HCT116 (cell line): ENCODE data around the gene MTUS2.

ENCODE experiments used
- EZH2 ChIP-seq: fragments of 200-600 bp; sonication (generic); IDR thresholded peaks from 2 replicates; pipeline ENCODE4 v1.6.1; 2017; ENCODE audit warnings: antibody characterized with exemption, mixed run types
- EZH2phosphoT487 ChIP-seq: fragments of 200-600 bp; IDR thresholded peaks from 2 replicates; pipeline ENCODE4 v1.6.1; 2018; ENCODE audit warnings: antibody characterized with exemption, borderline replicate concordance
- JUND ChIP-seq: IDR thresholded peaks from 2 replicates; pipeline ENCODE4 v1.6.1; 2012
- POLR2A ChIP-seq: IDR thresholded peaks from 2 replicates; pipeline ENCODE4 v1.7.0; 2011; ENCODE audit warnings: borderline replicate concordance; ENCODE audit not compliant: insufficient read depth, insufficient read length; ENCODE audit errors: extremely low read depth
- POLR2AphosphoS5 ChIP-seq: IDR thresholded peaks from 2 replicates; pipeline ENCODE4 v1.6.1; 2011; ENCODE audit warnings: mild to moderate bottlenecking, low read depth, low read length, moderate library complexity
- RAD21 ChIP-seq: IDR thresholded peaks from 2 replicates; pipeline ENCODE4 v1.6.1; 2012; ENCODE audit warnings: low read depth, mild to moderate bottlenecking
- TCF7L2 ChIP-seq: IDR thresholded peaks from 2 replicates; pipeline ENCODE4 v1.7.0; 2011; ENCODE audit warnings: borderline replicate concordance, inconsistent platforms; ENCODE audit not compliant: insufficient read depth, insufficient read length; ENCODE audit errors: extremely low read depth
- YY1 ChIP-seq: IDR thresholded peaks from 2 replicates; pipeline ENCODE4 v1.6.1; 2011; ENCODE audit warnings: low read length, low read depth, moderate library complexity, mild to moderate bottlenecking; ENCODE audit not compliant: insufficient replicate concordance; ENCODE audit errors: extremely low read depth
- TF ChIP-seq, protein P1 (sequence below), 3 experiments: fragments of 200-600 bp in 1 of 3; sonication (generic) in 1 of 3; IDR thresholded peaks in 2 of 3; conservative IDR thresholded peaks in 1 of 3; 2 replicates each; pipeline ENCODE4 v1.5.1; 2012 to 2017; ENCODE audit warnings: low read depth in 2 of 3, low read length in 2 of 3, antibody characterized with exemption in 1 of 3, borderline replicate concordance in 1 of 3, control low read depth in 1 of 3, mild to moderate bottlenecking in 1 of 3, mixed read lengths in 1 of 3, mixed run types in 1 of 3, moderate library complexity in 1 of 3; ENCODE audit not compliant: insufficient read depth in 1 of 3
- TF ChIP-seq, protein P2 (sequence below): IDR thresholded peaks from 2 replicates; pipeline ENCODE4 v1.6.1; 2012; ENCODE audit warnings: low read depth
- TF ChIP-seq, protein P3 (sequence below): IDR thresholded peaks from 2 replicates; pipeline ENCODE4 v1.6.1; 2012
- TF ChIP-seq, protein P4 (sequence below): IDR thresholded peaks from 2 replicates; pipeline ENCODE4 v1.6.1; 2012

DNA sequence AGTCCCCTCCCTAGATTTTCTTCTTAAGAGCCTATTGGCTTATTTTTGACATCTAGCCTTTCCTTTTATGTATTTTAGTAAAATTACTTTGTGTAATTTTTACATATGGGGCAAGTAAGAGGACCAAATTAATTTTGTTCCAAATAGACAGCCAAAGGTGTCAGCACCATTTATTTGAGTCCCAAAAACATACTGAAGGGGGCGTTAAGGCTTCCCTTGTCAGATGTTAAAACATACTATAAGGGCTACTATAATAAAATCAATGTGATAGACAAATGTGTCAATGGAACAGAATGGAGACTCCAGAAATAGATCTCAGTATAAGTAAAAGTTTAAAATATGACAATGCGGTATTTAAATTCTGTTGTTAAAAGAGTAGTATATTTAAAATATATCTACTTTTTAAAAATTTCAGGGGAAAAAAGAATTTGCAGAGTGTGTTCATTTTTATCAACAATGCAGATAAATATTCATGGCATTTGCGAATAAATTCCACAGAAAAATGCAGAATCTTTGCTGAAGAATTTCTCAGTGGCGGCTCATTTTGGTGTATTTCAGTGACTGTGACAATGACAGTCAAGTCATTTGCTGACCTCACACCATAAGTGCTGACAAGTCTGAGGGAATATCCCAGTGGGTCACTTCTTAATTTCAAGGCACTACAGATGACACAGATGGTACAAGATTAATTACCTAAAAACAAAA is 133.7 kb downstream of the MTUS2 start:
- TF ChIP-seq POLR2A (no peak), RAD21 (no peak), YY1 (no peak), TCF7L2 (no peak), POLR2AphosphoS5 (no peak), EZH2phosphoT487 (no peak), JUND (no peak), EZH2 (no peak)
- TF ChIP-seq, protein P1, sequence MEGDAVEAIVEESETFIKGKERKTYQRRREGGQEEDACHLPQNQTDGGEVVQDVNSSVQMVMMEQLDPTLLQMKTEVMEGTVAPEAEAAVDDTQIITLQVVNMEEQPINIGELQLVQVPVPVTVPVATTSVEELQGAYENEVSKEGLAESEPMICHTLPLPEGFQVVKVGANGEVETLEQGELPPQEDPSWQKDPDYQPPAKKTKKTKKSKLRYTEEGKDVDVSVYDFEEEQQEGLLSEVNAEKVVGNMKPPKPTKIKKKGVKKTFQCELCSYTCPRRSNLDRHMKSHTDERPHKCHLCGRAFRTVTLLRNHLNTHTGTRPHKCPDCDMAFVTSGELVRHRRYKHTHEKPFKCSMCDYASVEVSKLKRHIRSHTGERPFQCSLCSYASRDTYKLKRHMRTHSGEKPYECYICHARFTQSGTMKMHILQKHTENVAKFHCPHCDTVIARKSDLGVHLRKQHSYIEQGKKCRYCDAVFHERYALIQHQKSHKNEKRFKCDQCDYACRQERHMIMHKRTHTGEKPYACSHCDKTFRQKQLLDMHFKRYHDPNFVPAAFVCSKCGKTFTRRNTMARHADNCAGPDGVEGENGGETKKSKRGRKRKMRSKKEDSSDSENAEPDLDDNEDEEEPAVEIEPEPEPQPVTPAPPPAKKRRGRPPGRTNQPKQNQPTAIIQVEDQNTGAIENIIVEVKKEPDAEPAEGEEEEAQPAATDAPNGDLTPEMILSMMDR (IDR thresholded peaks at IDR 0.05 in 2 of 3, conservative IDR thresholded peaks at IDR 0.05 in 1 of 3; ENCODE audit: borderline replicate concordance in 1 of 3, insufficient read depth in 1 of 3, low read depth in 2 of 3, low read length in 2 of 3), result peak in 2 of 3 experiments; percentile 24 to 35; a peak in 2 of 6 replicates
- TF ChIP-seq, protein P2, sequence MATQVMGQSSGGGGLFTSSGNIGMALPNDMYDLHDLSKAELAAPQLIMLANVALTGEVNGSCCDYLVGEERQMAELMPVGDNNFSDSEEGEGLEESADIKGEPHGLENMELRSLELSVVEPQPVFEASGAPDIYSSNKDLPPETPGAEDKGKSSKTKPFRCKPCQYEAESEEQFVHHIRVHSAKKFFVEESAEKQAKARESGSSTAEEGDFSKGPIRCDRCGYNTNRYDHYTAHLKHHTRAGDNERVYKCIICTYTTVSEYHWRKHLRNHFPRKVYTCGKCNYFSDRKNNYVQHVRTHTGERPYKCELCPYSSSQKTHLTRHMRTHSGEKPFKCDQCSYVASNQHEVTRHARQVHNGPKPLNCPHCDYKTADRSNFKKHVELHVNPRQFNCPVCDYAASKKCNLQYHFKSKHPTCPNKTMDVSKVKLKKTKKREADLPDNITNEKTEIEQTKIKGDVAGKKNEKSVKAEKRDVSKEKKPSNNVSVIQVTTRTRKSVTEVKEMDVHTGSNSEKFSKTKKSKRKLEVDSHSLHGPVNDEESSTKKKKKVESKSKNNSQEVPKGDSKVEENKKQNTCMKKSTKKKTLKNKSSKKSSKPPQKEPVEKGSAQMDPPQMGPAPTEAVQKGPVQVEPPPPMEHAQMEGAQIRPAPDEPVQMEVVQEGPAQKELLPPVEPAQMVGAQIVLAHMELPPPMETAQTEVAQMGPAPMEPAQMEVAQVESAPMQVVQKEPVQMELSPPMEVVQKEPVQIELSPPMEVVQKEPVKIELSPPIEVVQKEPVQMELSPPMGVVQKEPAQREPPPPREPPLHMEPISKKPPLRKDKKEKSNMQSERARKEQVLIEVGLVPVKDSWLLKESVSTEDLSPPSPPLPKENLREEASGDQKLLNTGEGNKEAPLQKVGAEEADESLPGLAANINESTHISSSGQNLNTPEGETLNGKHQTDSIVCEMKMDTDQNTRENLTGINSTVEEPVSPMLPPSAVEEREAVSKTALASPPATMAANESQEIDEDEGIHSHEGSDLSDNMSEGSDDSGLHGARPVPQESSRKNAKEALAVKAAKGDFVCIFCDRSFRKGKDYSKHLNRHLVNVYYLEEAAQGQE, result no peak
- TF ChIP-seq, protein P3, sequence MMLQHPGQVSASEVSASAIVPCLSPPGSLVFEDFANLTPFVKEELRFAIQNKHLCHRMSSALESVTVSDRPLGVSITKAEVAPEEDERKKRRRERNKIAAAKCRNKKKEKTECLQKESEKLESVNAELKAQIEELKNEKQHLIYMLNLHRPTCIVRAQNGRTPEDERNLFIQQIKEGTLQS, result no peak
- TF ChIP-seq, protein P4, sequence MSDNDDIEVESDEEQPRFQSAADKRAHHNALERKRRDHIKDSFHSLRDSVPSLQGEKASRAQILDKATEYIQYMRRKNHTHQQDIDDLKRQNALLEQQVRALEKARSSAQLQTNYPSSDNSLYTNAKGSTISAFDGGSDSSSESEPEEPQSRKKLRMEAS, result no peak
